Stimulated activated CD4-positive, alpha-beta T cell treated with anti-CD3 and anti-CD28 coated beads, Interleukin-15, amount 100 ng/mL, for 48 hours (primary cell): Measurements from ENCODE around the gene LRRC37B.
"Not testable (repeated sequence)": the region's sequence is repeated elsewhere in the genome, so short reads cannot be mapped to it uniquely, and the experiment has no call there.

ENCODE experiments used
- DNase-seq, 2 donors: peaks; one replicate each; pipeline ENCODE4 v3.0.0-alpha.2; 2020; ENCODE audit warnings: low read depth in 2 of 2

Gene LRRC37B

GRCh38 chr17:32041306-32041875 is 34.2 kb downstream of the LRRC37B start:
- DNase-seq = not testable (repeated sequence)

- DNase-seq = not testable (repeated sequence)
These were observed 35.1 kb downstream of the LRRC37B start for GRCh38 chr17:32042266-32042665.

DNA sequence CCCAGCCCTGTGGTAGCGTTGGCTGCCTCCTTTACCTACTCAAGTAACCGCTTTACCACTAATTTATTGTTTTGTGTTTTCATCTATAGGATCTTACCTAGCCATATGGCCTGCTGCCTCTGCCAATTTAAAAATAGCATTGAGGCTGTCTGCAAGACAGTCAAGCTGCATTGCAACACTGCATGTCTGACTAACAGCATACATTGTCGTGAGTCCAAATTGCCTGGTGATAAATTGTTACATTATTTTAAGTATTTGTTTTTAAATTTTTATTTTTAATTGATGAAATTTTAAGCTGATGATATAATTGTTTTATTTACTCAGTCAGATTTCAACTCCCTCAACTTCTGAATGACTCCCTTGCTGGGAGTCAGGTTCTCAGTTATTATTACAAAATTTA is 38.4 kb downstream of the LRRC37B start:
- not testable (repeated sequence) for DNase-seq

DNA sequence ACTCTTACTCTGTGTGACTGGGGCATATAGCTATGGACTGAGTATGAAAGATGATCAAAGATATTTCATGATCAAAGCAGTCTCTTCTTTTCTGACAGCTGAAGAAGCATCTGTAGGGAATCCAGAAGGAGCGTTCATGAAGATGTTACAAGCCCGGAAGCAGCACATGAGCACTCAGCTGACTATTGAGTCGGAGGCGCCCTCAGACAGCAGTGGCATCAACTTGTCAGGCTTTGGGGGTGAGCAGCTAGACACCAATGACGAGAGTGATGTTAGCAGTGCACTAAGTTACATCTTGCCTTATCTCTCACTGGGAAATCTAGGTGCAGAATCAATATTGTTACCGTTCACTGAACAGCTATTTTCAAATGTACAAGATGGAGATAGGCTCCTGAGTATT is 40.5 kb downstream of the LRRC37B start:
- DNase-seq = not testable (repeated sequence)

GRCh38 chr17:32054985-32055384 is 47.8 kb downstream of the LRRC37B start:
- not testable (repeated sequence) for DNase-seq

DNA sequence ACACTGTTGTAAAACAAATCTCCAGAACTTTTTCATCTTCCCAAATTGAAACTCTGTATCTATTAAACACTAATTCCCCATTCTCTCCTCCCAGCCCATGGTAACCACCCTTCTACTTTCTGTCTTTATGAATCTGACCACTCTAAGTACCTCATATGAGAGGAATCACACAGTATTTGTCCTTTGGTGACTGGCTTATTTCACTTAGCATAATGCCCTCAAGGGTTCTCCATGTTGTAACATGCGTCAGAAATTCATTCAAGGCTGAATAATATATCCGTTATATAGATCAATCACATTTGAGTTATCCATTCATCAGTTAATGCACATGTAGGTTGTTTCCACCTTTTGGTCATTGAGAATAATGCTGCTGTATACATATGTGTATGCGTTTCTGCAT is 48.2 kb downstream of the LRRC37B start:
- DNase-seq = not testable (repeated sequence)

GRCh38 chr17:32056500-32056899 is 49.3 kb downstream of the LRRC37B start:
- DNase-seq = not testable (repeated sequence)

DNA sequence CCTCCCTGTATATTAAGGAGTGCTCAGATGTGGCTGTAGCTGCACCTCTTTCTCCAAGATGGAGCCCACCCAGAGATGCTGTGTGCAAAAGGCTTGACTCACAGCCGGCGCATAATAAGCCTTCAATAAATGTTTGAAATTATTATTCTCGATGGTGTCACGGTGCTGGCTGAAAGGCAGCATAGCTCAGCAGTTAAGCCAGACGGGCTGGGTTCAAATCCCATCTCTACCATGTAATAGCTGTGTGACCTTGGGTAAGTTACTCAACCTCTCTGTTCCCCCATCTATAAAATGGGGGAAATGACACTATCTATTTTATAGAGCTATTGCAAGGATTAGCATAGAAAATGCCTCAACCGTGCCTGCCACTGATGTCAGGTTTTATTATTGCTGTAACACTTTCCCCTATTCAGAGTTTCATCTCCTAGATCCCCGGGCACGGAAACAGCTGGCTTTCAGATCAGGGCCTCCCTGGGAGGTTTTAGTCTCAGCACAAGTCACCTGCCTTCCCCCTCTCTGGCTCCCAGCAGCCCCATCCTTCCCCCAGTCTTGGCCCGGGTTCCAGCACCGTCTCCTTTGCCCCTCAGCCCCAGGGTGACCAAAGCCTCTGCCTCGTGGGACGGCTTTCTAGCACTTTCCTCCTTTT is 50.4 kb downstream of the LRRC37B start:
- not testable (repeated sequence) for DNase-seq

DNA sequence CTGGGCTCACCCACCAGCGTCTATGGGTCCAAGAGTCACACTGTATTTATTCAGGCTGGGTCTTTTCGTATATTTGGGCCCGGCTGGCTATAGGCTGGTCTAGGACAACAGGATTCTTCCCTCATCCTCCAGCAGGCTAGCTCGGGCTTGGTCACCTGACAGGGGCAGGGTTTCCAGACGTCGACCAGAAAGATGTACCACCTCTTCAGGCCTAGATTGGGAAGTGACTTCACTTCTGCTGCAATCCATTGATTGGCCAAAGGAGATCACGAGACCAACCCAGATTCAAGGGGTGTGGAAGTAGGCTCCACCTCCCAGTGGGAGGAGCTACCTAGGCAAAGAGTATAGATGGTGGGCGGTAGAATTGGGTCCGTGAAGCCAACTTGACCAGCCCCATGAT is 53.5 kb downstream of the LRRC37B start:
- not testable (repeated sequence) for DNase-seq

- not testable (repeated sequence) for DNase-seq
These were observed 54.7 kb downstream of the LRRC37B start for GRCh38 chr17:32061840-32062239.

DNA sequence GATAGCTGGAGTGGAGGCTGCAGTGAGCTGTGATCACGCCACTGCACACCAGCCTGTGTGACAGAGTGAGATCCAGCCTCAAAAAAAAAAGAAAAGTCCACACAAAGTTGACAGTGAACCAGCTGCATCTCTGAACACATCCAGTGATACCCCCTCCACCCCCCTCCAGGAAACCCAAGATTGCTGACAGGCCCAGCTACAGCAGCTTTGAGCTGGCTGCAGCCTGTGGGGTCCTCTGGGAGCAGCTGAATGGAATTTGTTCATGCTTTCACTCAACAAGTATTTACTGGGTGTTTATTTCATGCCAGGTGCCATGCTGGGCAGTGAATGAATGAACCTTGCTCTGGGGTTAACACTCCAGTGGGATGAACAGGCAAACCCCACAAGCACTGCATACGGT is 56.9 kb downstream of the LRRC37B start:
- not testable (repeated sequence) for DNase-seq

DNA sequence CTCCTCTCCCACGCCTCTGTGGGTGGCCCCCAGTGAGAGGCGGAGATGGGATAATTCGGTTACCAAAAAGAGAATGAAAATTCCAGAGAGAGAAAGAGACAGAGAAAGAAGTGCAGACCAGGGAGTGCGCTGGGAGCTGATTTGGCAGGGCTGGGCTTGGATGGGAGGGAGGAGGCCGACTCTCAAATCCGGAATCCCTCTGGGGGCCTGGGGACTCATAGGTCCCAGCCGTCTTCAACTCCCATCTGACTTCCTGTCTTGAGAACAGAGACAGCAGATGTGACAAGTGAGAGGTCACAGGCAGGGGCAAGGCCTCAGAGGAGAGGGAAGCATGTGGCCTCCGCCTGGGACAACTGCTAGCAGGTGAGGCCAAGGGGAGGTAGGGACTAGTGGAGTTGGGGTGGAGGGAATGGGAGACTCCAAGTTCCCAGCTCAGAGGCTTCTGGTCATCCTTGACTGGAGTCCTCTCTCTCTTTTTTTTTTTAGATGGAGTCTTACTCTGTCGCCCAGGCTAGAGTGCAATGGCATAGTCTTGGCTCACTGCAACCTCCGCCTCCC is 59.0 kb downstream of the LRRC37B start:
- not testable (repeated sequence) for DNase-seq

- DNase-seq = peak; percentile 22 to 51
These were observed 59.9 kb downstream of the LRRC37B start for GRCh38 chr17:32066863-32067642.

GRCh38 chr17:32069067-32069466 is 61.9 kb downstream of the LRRC37B start:
- not testable (repeated sequence) for DNase-seq

GRCh38 chr17:32071961-32072360 is 64.8 kb downstream of the LRRC37B start:
- not testable (repeated sequence) for DNase-seq

GRCh38 chr17:32073131-32073530 is 65.9 kb downstream of the LRRC37B start:
- DNase-seq = not testable (repeated sequence)

- DNase-seq = peak; percentile 35 to 59
These were observed 72.6 kb downstream of the LRRC37B start for GRCh38 chr17:32079753-32080152.

DNA sequence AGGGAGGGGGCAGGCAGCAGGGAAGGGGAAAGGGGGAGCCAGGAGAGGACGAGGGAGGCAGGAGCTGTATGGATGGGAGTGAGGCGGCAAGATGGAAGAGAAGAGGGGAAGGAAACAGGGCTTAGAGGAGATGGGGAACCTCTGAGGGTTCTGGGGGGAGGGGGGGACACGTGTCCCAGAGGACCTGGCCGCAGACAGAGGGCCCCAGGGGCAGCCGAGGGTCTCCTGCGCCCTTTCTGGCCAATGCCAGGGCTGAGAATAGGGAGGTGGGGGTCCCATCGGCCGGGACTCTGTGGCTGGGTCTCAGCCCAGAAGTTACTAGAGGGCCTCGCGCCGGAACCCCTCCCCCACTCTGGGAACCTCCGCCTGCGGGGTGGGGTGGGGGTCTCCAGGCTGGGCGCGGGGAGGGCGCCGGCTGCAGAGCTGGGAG is 76.4 kb downstream of the LRRC37B start:
- not testable (repeated sequence) for DNase-seq

- DNase-seq = not testable (repeated sequence)
These were observed 77.1 kb downstream of the LRRC37B start for GRCh38 chr17:32084003-32084941.

DNA sequence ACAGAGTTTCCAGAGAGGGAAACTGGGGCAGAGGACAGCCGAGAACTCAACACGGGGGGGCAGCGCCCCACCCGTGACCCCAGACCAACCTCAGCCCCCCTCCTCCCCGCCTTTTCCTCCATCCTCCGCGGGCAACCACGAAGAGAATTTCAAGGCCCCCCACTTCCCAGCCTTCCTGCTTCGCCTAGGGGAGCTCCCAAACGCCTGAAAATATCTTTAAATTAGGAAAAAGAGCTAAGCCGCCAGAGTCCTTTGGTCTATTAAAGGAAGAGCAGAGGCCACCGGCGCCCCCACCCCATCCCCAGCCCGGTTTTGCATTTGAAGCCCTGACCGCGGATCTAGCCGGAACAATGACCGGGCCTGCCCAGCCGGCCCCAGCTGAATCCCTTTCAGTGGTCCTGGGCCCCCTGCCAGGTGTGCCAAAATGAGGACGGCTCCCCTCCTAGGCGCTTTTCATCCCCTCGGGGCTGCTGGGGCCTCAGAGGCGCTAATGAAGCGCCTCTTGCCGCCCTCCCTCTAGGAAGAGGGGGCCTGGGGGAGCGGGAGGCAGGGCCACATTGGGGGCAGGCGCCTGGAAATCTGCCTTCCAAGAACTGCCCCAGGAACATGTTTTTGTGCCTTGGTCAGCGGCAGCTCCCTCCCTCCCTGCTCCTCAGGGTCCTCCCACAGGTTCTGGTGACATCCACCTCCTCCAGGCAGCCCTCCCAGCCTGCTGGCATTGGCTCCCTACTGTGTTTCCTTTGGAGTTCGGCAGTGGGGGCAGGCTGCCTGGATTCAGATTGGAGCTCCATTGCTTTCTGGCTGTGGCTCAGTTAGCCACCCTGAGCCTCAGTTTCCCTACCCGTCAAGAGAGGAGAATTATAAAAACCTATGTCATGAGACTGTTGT is 78.0 kb downstream of the LRRC37B start:
- not testable (repeated sequence) for DNase-seq
